BJ (cell line): Measurements from ENCODE around the gene FBXW11. TPM values are rescaled to one million over a fixed set of nuclear protein-coding genes. Genes with fewer than 3 reads are reported as not detected.
"Not testable (repeated sequence)": the region's sequence is repeated elsewhere in the genome, so short reads cannot be mapped to it uniquely, and the experiment has no call there.

Experiments used
- CTCF ChIA-PET: fragments of 350-600 bp; formaldehyde crosslinking; extraction: SDS; loops from one replicate; lab custom pipeline; 2021; ENCODE audit warnings: antibody characterized with exemption, inconsistent platforms; lab: Yijun Ruan, JAX
- POLR2A ChIA-PET: fragments of 300-600 bp; sonication (Branson Sonifier 250); formaldehyde crosslinking; extraction: SDS; loops from one replicate; lab custom pipeline; 2021; ENCODE audit warnings: antibody characterized with exemption; lab: Charles Lee
- DNase-seq: peaks from one replicate; pipeline ENCODE4 v3.0.0-alpha.2; 2011; ENCODE audit warnings: low read depth
- H3K27me3 ChIP-seq: 2 replicates; pipeline ENCODE4 v1.6.0; 2011; ENCODE audit warnings: low read length; ENCODE audit not compliant: control insufficient read depth, insufficient read depth
- H3K36me3 ChIP-seq: 2 replicates; pipeline ENCODE4 v1.5.1; 2011; ENCODE audit warnings: low read length; ENCODE audit not compliant: control insufficient read depth, insufficient read depth
- H3K4me3 ChIP-seq: 2 replicates; pipeline ENCODE4 v1.5.1; 2011; ENCODE audit warnings: low read depth, mild to moderate bottlenecking, control low read depth, low read length
- polyA plus RNA-seq: library from polyadenylated mRNA; depleted of rRNA; stranded (reverse); fragments of >200 nt; gene quantifications from 2 replicates; pipeline ENCODE4 v1.2.3, GENCODE V29; 2011
- TF ChIP-seq, protein P1 (sequence below): IDR thresholded peaks from 2 replicates; pipeline ENCODE4 v1.5.1; 2011; ENCODE audit warnings: low read depth, mild to moderate bottlenecking, control low read depth, inconsistent platforms, low read length, moderate library complexity; ENCODE audit not compliant: insufficient read depth

The FBXW11 gene
- polyA plus RNA-seq, 1 experiment = 55.5 TPM

DNA sequence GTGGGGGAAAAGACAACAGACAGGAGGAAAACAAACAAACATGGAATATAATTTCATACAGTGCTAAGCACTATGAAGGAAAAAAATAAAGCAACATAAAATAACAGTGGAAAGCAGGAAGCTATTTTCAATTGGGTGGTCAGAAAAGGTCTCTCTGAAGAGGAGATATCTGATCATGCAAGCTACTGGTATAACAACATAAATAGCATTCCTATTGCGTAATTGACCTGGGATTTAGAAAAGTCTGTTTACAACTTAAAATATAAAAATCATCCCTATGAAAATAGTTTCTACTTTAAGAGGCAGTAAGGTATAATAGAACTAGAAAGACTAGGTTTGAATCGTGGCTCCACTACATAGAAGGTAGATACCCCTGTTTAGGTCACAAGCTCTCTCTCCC is 61.4 kb downstream of the FBXW11 start:
- DNase-seq = no peak
- ChIA-PET CTCF (interaction anchor here (0.7 kb wide), 1 partner anchor 15 kb away, joined by 3 read pairs; no protein-coding TSS in a partner anchor), POLR2A (interaction anchor here (0.8 kb wide), 1 partner anchor 26 kb away, joined by 3 read pairs; no protein-coding TSS in a partner anchor)
- Histone ChIP-seq H3K36me3 (no peaks in the 10 kb centered on the region), H3K4me3 (no peak overlapping the region), H3K27me3 (no peaks in the 10 kb centered on the region)
- TF ChIP-seq, protein P1, sequence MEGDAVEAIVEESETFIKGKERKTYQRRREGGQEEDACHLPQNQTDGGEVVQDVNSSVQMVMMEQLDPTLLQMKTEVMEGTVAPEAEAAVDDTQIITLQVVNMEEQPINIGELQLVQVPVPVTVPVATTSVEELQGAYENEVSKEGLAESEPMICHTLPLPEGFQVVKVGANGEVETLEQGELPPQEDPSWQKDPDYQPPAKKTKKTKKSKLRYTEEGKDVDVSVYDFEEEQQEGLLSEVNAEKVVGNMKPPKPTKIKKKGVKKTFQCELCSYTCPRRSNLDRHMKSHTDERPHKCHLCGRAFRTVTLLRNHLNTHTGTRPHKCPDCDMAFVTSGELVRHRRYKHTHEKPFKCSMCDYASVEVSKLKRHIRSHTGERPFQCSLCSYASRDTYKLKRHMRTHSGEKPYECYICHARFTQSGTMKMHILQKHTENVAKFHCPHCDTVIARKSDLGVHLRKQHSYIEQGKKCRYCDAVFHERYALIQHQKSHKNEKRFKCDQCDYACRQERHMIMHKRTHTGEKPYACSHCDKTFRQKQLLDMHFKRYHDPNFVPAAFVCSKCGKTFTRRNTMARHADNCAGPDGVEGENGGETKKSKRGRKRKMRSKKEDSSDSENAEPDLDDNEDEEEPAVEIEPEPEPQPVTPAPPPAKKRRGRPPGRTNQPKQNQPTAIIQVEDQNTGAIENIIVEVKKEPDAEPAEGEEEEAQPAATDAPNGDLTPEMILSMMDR = no peak

DNA sequence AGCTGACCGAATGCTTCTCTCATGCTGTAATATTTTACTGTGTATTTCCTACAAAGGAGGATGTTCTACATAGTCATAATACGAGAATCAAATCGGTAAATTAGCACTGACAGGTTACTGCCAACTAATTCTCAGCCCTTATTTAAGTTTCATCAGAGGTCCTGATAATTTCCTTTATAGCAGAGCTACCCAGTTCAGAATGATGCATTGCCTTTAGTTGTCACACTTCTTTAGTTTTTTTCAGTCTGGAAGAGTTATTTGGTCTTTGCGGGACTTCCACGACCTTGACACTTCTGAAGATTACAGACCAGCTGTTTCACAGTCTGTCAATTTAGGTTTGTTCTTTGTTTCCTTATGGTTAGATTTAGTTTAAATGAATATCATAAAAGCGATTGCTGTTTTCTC is 64.3 kb downstream of the FBXW11 start:
- CTCF ChIA-PET, H3K36me3 ChIP-seq, DNase-seq, POLR2A ChIA-PET, H3K4me3 ChIP-seq, H3K27me3 ChIP-seq: not testable (repeated sequence)

DNA sequence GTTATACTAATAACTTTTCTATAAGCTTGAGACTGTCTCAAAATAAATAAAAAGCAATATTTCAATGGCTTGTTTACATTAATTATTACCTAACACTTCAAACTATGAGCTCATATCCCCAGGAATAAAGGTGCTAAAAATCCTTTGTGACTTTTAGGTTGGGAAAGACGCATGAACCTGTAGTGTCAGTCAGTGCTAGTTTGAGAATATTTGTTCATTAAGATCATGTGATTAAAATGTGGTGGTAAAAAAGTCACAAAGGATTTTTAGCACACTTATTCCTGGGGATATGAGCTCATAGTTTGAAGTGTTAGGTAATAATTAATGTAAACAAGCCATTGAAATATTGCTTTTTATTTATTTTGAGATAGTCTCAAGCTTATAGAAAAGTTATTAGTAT is 64.8 kb downstream of the FBXW11 start:
- H3K27me3 ChIP-seq, DNase-seq, H3K4me3 ChIP-seq, POLR2A ChIA-PET, CTCF ChIA-PET, H3K36me3 ChIP-seq: not testable (repeated sequence)

DNA sequence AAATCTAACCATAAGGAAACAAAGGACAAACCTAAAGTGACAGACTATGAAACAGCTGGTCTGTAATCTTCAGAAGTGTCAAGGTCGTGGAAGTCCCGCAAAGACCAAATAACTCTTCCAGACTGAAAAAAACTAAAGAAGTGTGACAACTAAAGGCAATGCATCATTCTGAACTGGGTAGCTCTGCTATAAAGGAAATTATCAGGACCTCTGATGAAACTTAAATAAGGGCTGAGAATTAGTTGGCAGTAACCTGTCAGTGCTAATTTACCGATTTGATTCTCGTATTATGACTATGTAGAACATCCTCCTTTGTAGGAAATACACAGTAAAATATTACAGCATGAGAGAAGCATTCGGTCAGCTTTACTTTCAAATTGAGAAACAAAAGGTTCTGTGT is 65.2 kb downstream of the FBXW11 start:
- H3K36me3 ChIP-seq, H3K4me3 ChIP-seq, DNase-seq, POLR2A ChIA-PET, CTCF ChIA-PET, H3K27me3 ChIP-seq: not testable (repeated sequence)

DNA sequence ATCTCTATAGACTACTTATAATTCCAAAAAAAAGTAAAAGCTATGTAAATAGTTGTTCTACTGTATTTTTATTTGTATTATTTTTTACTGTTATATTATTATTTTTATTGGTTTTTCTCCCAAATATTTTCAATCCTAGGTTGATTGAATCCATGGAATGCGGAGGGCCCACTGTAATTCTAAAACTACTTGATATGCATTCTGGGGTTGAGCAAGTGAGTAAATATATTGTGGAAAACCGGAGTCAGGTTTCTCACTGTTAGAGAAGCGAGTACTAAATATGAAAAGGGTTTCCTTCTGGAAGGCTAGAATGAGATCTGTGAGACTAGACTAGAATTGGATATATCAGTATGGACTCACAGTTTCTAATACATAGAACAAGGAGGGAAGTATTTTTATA is 66.5 kb downstream of the FBXW11 start:
- TF ChIP-seq, protein P1 = no peak
- H3K27me3 ChIP-seq = no peaks in the 10 kb centered on the region
- no peak overlapping the region for H3K4me3 ChIP-seq
- POLR2A ChIA-PET = no interaction called here
- no peak for DNase-seq
- H3K36me3 ChIP-seq = no peaks in the 10 kb centered on the region
- CTCF ChIA-PET = interaction anchor here (0.6 kb wide), 1 partner anchor 249 kb away, joined by 3 read pairs; no protein-coding TSS in a partner anchor

DNA sequence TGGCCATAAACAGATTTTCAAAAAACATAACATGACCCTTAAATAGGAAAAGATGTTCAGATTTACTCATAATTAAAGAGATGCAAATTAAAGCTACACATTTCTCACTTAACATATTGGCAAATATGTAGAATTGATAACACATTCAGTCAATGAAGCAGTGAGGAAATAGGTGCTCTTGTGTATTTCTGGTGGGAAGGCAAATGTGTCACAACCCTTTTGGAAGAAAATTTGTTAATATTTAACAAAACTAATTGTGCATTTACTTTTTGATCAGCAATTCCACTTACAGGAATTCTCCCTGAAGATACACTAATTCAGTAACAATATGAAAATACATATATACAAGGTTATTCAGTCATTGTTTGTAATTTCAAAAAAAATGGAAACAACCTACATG is 68.1 kb downstream of the FBXW11 start:
- no peak for DNase-seq
- Histone ChIP-seq H3K36me3 (no peaks in the 10 kb centered on the region), H3K4me3 (no peak overlapping the region), H3K27me3 (no peaks in the 10 kb centered on the region)
- TF ChIP-seq, protein P1 = no peak
- ChIA-PET POLR2A (no interaction called here), CTCF (interaction anchor here (0.7 kb wide), 1 partner anchor 185 kb away, joined by 4 read pairs; no protein-coding TSS in a partner anchor)

DNA sequence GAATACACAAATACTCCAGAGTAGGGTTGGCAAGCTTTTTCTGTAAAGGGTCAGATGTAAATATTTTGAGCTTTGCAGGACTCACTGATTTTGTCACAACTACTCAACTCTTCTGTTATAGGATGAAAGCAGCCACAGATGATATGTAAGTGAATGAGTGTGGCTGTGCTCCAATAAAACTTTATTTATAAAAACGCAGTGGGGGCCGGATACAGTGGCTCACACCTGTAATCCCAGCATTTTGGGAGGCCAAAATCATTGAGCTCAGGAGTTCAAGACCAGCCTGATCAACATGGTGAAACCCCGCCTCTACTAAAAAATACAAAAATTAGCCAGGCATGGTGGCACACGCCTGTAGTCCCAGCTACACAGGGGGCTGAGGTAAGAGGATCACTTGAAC is 69.1 kb downstream of the FBXW11 start:
- Histone ChIP-seq H3K4me3 (no peak overlapping the region), H3K27me3 (no peaks in the 10 kb centered on the region), H3K36me3 (no peaks in the 10 kb centered on the region)
- no peak for DNase-seq
- TF ChIP-seq, protein P1 = no peak
- ChIA-PET CTCF (interaction anchor here (0.6 to 1.0 kb wide), 4 partner anchors 9 to 186 kb away, joined by 3 to 4 read pairs (median 3); no protein-coding TSS in a partner anchor), POLR2A (no interaction called here)
